ENCODE measurements around the gene PPCDC. TPM values are rescaled to one million over a fixed set of nuclear protein-coding genes. Genes with fewer than 3 reads are reported as not detected.
"Not testable (repeated sequence)": the region's sequence is repeated elsewhere in the genome, so short reads cannot be mapped to it uniquely, and the experiment has no call there.

PPCDC gene
- total RNA-seq, 2 donors from 2014 or later = 16.3 to 20.4 TPM

DNA sequence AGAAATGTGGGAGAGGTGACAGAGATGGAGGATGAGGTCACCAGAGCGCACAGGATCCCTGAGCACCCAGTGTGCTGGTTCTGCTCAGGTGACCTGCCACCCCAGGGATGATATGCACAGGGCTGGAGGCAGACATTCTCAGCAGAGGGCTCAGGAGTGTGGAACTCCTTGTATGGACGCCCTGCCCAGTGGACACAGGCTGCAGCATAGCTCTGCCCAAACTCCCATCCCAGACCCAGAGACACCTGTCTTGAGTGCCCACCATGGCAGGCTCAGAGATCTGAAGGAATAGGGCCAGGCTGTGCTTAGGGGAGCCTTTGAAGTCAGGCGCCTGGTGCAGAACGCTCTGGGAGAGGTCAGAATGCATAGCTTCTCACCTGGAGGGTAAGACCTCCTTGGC, 47.3 kb downstream of the PPCDC start:
- no peak overlapping the region for H3K27ac Mint-ChIP-seq
- peaks cover 5% of the 10 kb centered on the region in 2 donors for H3K9me3 Mint-ChIP-seq
- H3K36me3 Mint-ChIP-seq = peaks cover 13 to 17% of the 10 kb centered on the region in 2 donors
- no peak for DNase-seq (ENCODE audit: low spot score in 2 of 2)
- no peak for ATAC-seq

- Mint-ChIP-seq H3K27ac (no peak overlapping the region), H3K36me3 (peaks cover 15 to 16% of the 10 kb centered on the region in 2 donors), H3K9me3 (peaks cover 7 to 10% of the 10 kb centered on the region in 2 donors)
- ATAC-seq (no peak), DNase-seq (ENCODE audit: low spot score in 2 of 2) (no peak)
These were observed 49.8 kb downstream of the PPCDC start for GRCh38 chr15:75073197-75073596.

GRCh38 chr15:75076277-75076676, 52.9 kb downstream of the PPCDC start:
- Mint-ChIP-seq H3K9me3 (peaks cover 7 to 10% of the 10 kb centered on the region in 2 donors), H3K36me3 (peaks cover 12 to 15% of the 10 kb centered on the region in 2 donors), H3K27ac (no peak overlapping the region)
- DNase-seq (ENCODE audit: low spot score in 2 of 2) (no peak), ATAC-seq (no peak)

- Mint-ChIP-seq H3K36me3 (peaks cover 9 to 12% of the 10 kb centered on the region in 2 donors), H3K9me3 (peaks cover 7 to 10% of the 10 kb centered on the region in 2 donors)
- peak; percentile 40 to 80 for ATAC-seq
- H3K27ac Mint-ChIP-seq; DNase-seq (ENCODE audit: low spot score in 2 of 2): not testable (repeated sequence)
These were observed 54.2 kb downstream of the PPCDC start for GRCh38 chr15:75077551-75077961.

DNA sequence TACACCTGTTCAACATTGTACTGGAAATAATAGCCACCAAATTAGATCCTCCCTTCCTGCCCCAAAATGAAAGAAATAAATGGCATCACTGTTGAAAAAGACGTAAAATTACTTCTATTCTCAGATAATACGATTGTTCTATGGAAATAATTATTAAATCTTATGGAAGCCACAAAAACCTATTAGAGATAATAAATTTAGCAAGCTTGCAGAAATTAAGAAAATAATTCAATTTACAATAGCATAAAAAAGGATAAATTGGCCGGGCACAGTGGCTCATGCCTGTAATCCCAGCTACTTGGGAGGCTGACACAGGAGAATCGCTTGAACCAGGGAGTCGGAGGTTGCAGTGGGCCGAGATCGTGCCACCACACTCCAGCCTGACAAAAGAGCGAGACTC, 57.8 kb downstream of the PPCDC start:
- Mint-ChIP-seq H3K27ac (no peak overlapping the region), H3K9me3 (peaks cover under 1 to 6% of the 10 kb centered on the region in 2 donors), H3K36me3 (peaks cover 8% of the 10 kb centered on the region in 2 donors)
- no peak for ATAC-seq
- no peak for DNase-seq (ENCODE audit: low spot score in 2 of 2)

DNA sequence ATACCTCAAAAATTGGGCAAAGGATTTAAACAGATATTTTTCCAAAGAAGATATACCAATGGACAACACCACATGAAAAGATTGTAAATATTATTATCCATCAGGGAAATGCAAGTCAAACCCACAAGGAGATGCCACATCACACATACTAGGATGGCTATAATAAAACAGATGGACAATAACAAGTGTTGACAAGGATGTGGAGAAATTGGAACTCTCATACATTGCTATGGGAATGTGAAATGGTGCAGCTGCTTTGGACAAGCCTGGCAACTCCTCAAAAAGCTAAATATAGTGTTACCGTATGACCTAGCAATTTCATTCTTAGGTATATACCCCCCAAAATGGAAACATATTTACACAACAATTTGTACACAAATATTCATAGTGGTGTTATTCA, 59.3 kb downstream of the PPCDC start:
- H3K27ac Mint-ChIP-seq = no peak overlapping the region
- peaks cover 7 to 17% of the 10 kb centered on the region in 2 donors for H3K9me3 Mint-ChIP-seq
- ATAC-seq = no peak
- DNase-seq (ENCODE audit: low spot score in 2 of 2) = no peak
- H3K36me3 Mint-ChIP-seq = peaks cover 18 to 19% of the 10 kb centered on the region in 2 donors

DNA sequence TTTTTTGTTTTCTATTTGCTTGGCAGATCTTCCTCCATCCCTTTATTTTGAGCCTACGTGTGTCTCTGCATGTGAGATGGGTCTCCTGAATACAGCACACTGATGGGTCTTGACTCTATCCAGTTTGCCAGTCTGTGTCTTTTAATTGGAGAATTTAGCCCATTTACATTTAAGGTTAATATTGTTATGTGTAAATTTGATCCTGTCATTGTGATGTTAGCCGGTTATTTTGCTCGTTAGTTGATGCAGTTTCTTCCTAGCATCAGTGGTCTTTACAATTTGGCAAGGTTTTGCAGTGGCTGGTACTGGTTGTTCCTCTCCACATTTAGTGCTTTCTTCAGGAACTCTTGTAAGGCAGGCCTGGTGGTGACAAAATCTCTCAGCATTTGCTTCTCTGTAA, 62.3 kb downstream of the PPCDC start:
- peaks cover 7 to 17% of the 10 kb centered on the region in 2 donors for H3K9me3 Mint-ChIP-seq
- not testable (repeated sequence) for DNase-seq (ENCODE audit: low spot score in 2 of 2); H3K27ac Mint-ChIP-seq; ATAC-seq
- peaks cover 18 to 19% of the 10 kb centered on the region in 2 donors for H3K36me3 Mint-ChIP-seq

- Mint-ChIP-seq H3K36me3 (peaks cover 19 to 35% of the 10 kb centered on the region in 2 donors), H3K27ac (peak overlapping the region in 1 of 2 donors; percentile 56), H3K9me3 (peaks cover 7 to 15% of the 10 kb centered on the region in 2 donors)
- DNase-seq (ENCODE audit: low spot score in 2 of 2) (no peak), ATAC-seq (no peak)
These were observed 66.3 kb downstream of the PPCDC start for GRCh38 chr15:75089456-75090387.

- ATAC-seq = no peak
- H3K27ac Mint-ChIP-seq = no peak overlapping the region
- peaks cover 7 to 12% of the 10 kb centered on the region in 2 donors for H3K9me3 Mint-ChIP-seq
- peaks cover 12 to 34% of the 10 kb centered on the region in 2 donors for H3K36me3 Mint-ChIP-seq
- DNase-seq (ENCODE audit: low spot score in 2 of 2) = no peak
These were observed 67.0 kb downstream of the PPCDC start for GRCh38 chr15:75090388-75090734.

- peaks cover 4 to 21% of the 10 kb centered on the region in 2 donors for H3K36me3 Mint-ChIP-seq
- H3K9me3 Mint-ChIP-seq = peaks cover under 1 to 5% of the 10 kb centered on the region in 2 donors
- H3K27ac Mint-ChIP-seq = no peak overlapping the region
- ATAC-seq (peak; percentile 97 to 98), DNase-seq (ENCODE audit: low spot score in 2 of 2) (no peak)
These were observed 68.4 kb downstream of the PPCDC start for GRCh38 chr15:75091814-75092213.

- not testable (repeated sequence) for DNase-seq (ENCODE audit: low spot score in 2 of 2); H3K9me3 Mint-ChIP-seq; H3K27ac Mint-ChIP-seq
- peak in 1 of 2 donors; percentile 2 for ATAC-seq
- peaks cover 0 to 17% of the 10 kb centered on the region in 2 donors for H3K36me3 Mint-ChIP-seq
These were observed 71.6 kb downstream of the PPCDC start for GRCh38 chr15:75094961-75095478.

DNA sequence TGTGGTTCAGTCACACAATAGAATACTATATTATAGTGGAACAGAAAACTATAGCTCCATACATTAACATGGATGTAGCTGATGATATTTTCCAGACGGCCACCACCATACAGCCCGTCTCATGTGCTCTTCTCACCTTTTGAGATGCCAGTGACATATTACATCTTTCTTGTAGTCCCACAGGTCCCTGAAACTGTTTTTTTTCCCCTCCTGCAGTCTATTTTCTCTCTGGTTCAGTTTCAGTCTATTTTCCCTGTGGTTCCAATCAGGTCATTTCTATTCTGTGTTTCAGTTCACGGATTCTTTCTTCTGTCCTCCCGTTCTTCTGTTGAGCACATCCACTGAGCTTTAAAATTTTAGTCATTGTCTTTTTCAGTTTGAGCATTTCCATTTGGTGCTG, 72.2 kb downstream of the PPCDC start:
- Mint-ChIP-seq H3K27ac (no peak overlapping the region), H3K36me3 (peaks cover 0 to 17% of the 10 kb centered on the region in 2 donors), H3K9me3 (no peaks in the 10 kb centered on the region)
- ATAC-seq = peak in 1 of 2 donors; percentile 26
- no peak for DNase-seq (ENCODE audit: low spot score in 2 of 2)

GRCh38 chr15:75097939-75098338, 74.5 kb downstream of the PPCDC start:
- DNase-seq (ENCODE audit: low spot score in 2 of 2) = no peak
- Mint-ChIP-seq H3K36me3 (peaks cover 0 to 4% of the 10 kb centered on the region in 2 donors), H3K9me3 (no peaks in the 10 kb centered on the region), H3K27ac (no peak overlapping the region)
- ATAC-seq = no peak

DNA sequence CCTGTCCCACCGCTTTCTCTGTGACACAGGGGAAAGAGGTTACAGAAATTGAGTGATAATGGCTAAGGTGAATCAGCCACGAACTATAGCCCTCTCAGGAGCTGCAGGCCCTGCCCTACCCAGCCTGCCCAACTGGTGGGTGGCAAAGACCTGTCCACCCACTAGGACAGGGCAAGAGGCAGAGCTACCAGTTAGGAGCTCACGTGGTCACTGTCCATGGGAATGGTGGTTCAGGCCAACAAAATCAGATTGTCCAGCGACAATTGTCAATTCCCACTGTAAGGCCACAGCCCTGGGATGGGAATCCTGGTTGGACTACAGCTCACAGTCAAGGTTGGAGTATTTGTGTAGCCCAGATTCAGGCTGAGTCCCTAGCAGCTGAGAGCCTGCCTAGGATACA, 75.0 kb downstream of the PPCDC start:
- Mint-ChIP-seq H3K27ac (no peak overlapping the region), H3K36me3 (no peaks in the 10 kb centered on the region), H3K9me3 (no peaks in the 10 kb centered on the region)
- DNase-seq (ENCODE audit: low spot score in 2 of 2) = no peak
- no peak for ATAC-seq

All from activated naive CD4-positive, alpha-beta T cell treated with anti-CD3 and anti-CD28 coated beads, Interleukin-2, amount 50 U/mL, for 72 hours (primary cell).